NCI-H226 (cell line): Measurements from ENCODE around the gene IKZF1.

Experiments
- DNase-seq: peaks from one replicate; pipeline ENCODE4 v3.0.0-alpha.2; 2015

The IKZF1 gene

GRCh38 chr7:50418086-50418515, 113.6 kb downstream of the IKZF1 start:
- DNase-seq, result peak; percentile 54

- DNase-seq, result no peak
Measured at GRCh38 chr7:50418526-50419290, 114.2 kb downstream of the IKZF1 start.

DNA sequence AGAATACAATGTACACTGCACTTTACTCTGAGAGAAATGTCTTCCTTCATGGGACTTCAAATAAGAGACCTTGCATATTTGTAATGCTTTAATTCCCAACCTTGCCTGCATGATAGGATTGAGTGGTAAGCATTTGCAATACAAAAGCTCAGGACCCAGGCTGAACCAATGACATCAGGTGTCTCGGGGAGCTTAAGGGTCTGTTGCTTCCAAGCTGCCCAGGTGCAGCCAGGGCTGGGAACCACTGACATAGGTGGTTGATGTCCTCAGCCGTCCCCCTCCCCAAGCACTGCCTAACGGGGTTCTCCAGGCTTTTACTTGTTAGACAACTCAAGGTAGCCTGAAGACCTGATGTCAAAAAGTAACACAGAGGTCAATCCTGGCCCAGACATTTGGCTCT, 116.5 kb downstream of the IKZF1 start:
- DNase-seq, result no peak

- DNase-seq, result no peak
Measured at GRCh38 chr7:50422858-50423257, 118.3 kb downstream of the IKZF1 start.

DNA sequence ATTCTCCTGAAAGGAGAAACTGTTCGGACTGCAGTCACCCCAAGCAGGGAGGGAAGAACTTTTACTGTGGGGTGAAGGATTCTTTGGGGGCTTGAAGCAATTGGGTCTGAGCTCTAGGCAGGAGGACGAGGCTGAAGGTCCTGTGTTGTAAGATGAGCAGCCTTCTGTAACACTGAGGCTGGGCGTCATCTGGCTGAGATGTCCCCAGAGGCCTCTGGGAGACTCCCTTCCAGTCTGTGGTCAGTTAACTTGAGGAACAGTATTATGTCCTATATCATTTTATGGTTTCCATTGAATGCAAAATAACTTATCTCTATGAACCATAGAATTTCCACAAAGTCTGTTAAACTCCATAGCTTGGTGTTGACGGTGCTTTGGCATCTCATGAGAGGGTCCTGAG, 119.3 kb downstream of the IKZF1 start:
- no peak for DNase-seq

DNA sequence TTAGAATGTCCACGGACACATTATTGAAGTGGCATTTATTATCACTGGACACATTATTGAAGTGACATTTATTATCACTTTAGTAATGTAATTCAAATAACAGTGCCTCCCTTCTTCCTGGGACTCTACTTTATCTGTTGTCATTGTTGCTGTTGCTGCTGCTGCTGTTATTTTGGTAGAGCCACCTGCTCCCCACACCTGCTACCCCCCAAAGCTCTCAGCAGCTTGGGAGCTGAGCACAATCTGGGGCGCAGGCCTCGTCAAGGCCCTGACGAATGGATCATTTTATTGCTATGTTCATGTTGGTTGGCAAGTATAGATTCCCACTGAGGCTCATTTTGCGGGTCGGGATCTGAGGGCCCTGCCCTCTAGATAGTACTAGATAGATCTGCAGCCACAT, 120.8 kb downstream of the IKZF1 start:
- DNase-seq, result no peak

DNA sequence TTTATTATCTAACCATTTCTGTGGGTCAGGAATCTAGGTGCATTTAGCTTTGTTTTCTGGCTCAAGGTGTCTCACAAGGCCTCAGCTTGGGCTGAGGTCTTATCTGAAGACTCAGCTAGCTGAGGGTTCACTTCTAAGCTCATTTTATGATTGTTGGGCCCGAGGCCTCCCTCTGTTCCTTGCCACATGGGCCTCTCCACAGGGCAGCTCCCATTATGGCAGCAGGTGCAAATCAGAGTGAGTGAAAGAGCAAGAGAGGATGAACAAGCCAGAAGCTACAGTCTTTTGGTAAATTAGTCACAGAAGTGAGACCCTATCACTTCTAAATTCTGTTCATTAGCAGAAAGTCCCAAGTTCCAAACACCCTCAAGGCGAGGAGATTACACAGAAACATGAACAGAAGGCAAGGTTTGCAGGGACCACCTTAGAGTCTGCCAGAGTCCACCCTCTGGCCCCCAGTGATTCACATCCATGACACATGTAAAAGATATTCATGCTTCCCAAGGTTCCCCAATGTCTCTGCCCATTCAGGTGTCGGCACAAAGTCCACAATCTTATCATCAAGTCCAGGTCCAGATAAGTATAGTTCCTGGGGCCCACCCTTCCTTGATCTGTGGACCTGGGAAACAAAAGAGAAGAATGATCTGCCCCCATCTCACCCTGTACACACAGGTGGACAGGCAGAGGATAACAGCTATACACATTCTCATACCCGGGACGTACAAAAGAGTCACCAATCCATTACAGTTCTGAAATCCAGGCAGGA, 121.9 kb downstream of the IKZF1 start:
- no peak for DNase-seq

- no peak for DNase-seq
Measured at GRCh38 chr7:50427518-50427917, 123.0 kb downstream of the IKZF1 start.

GRCh38 chr7:50428911-50429310, 124.4 kb downstream of the IKZF1 start:
- DNase-seq, result no peak

DNA sequence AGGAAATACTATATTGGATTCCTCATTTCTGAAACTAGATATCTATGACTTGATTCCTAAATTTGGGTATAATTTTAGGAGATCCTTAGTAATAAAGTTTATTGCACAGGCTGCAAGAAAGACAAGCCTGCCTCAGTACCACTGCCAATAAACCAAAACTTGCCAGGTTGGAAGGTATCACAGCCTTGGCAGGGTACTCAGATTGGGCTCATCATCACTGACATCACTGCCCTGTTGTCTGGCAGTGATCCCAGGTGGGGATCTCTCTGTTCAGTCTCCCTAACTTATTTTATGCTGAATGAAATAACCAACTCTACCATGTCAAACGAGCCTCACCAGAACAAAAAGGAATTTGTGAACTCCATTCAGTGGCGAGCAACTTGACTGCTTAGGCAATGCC, 126.8 kb downstream of the IKZF1 start:
- DNase-seq, result no peak

- DNase-seq, result no peak
Measured at GRCh38 chr7:50431722-50432305, 127.3 kb downstream of the IKZF1 start.

GRCh38 chr7:50436133-50436806, 131.8 kb downstream of the IKZF1 start:
- peak; percentile 62 for DNase-seq

DNA sequence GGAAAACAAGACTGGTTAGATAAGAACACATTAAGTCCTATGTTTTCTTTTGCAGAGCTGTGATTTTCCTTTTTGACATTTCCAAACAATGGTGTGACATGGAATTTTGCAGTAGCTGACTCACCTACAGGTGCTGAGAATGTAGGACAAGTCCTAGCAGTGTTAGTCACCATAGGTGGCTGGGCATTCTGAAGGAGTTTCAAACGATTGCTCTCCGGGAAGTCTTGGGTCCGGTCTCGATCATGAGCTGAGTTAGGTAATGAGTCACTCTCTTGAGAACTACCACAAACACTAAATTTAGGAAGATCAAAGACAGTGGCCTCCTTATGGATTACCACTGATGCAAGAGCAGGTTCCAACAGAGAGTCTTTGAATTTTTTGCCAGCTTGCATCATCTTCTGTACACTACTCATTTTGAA, 142.0 kb downstream of the IKZF1 start:
- peak; percentile 13 for DNase-seq

GRCh38 chr7:50448823-50449222, 144.3 kb downstream of the IKZF1 start:
- no peak for DNase-seq

GRCh38 chr7:50449501-50449880, 145.0 kb downstream of the IKZF1 start:
- DNase-seq, result no peak

- DNase-seq, result peak; percentile 75
Measured at GRCh38 chr7:50449881-50450589, 145.5 kb downstream of the IKZF1 start, which contains the start of gene FIGNL1. Gene FIGNL1, minus strand, starts transcription at chr7:50450350. Its CDS starts 3,063 bp downstream, at chr7:50447287.

GRCh38 chr7:50450590-50451032, 146.1 kb downstream of the IKZF1 start:
- DNase-seq, result no peak
